Medulla oblongata (tissue), 1 donor: ENCODE measurements around the gene DUSP6.

Experiments used
- DNase-seq: peaks from one replicate; pipeline ENCODE4 v3.0.0-alpha.2; 2015; ENCODE audit errors: extremely low spot score

DUSP6 gene

GRCh38 chr12:89373763-89374572 lies 21.7 kb upstream of the DUSP6 start:
- DNase-seq, result no peak

- no peak for DNase-seq
These were observed 20.5 kb upstream of the DUSP6 start for GRCh38 chr12:89372584-89373370.

- DNase-seq, result no peak
These were observed 18.5 kb upstream of the DUSP6 start for GRCh38 chr12:89370850-89371249.

GRCh38 chr12:89370421-89370831 lies 18.1 kb upstream of the DUSP6 start:
- no peak for DNase-seq

GRCh38 chr12:89369166-89369565 lies 16.9 kb upstream of the DUSP6 start:
- no peak for DNase-seq

- DNase-seq, result no peak
These were observed 16.1 kb upstream of the DUSP6 start for GRCh38 chr12:89368391-89368790.

GRCh38 chr12:89366676-89367364 lies 14.5 kb upstream of the DUSP6 start:
- DNase-seq, result no peak

GRCh38 chr12:89364631-89365030 lies 12.3 kb upstream of the DUSP6 start:
- no peak for DNase-seq

GRCh38 chr12:89364058-89364457 lies 11.8 kb upstream of the DUSP6 start:
- DNase-seq, result no peak

GRCh38 chr12:89363582-89363981 lies 11.3 kb upstream of the DUSP6 start:
- DNase-seq, result no peak

GRCh38 chr12:89363084-89363483 lies 10.8 kb upstream of the DUSP6 start:
- DNase-seq, result no peak

GRCh38 chr12:89359615-89360014 lies 7.3 kb upstream of the DUSP6 start:
- no peak for DNase-seq

- no peak for DNase-seq
These were observed 6.5 kb upstream of the DUSP6 start for GRCh38 chr12:89358805-89359204.

GRCh38 chr12:89357297-89357730 lies 5.0 kb upstream of the DUSP6 start:
- no peak for DNase-seq

GRCh38 chr12:89356069-89356665 lies 3.9 kb upstream of the DUSP6 start:
- no peak for DNase-seq

GRCh38 chr12:89355243-89356068 lies 3.2 kb upstream of the DUSP6 start:
- no peak for DNase-seq

- DNase-seq, result peak; percentile 22
These were observed 2.3 kb upstream of the DUSP6 start for GRCh38 chr12:89354612-89355067.

GRCh38 chr12:89353823-89354611 lies 1.7 kb upstream of the DUSP6 start:
- DNase-seq, result peak; percentile 41

GRCh38 chr12:89353188-89353822 lies 1.0 kb upstream of the DUSP6 start:
- peak; percentile 67 for DNase-seq

GRCh38 chr12:89352242-89352491 lies 134 bp downstream of the DUSP6 start:
- no peak for DNase-seq
